Neural progenitor cell (in vitro differentiated cells): Measurements from ENCODE around the gene NUP62.

ENCODE experiments used
- EZH2 ChIP-seq: fragments of 200-600 bp; sonication (generic); IDR thresholded peaks from 2 replicates; pipeline ENCODE4 v1.6.1; 2017; ENCODE audit warnings: antibody characterized with exemption, mild to moderate bottlenecking, moderate library complexity
- EZH2phosphoT487 ChIP-seq: fragments of 200-600 bp; sonication (generic); IDR thresholded peaks from 2 replicates; pipeline ENCODE4 v1.6.1; 2017; ENCODE audit warnings: antibody characterized with exemption
- TF ChIP-seq, protein P1 (sequence below): fragments of 200-600 bp; sonication (generic); IDR thresholded peaks from 2 replicates; pipeline ENCODE4 v1.5.1; 2017; ENCODE audit warnings: antibody characterized with exemption, mild to moderate bottlenecking

DNA sequence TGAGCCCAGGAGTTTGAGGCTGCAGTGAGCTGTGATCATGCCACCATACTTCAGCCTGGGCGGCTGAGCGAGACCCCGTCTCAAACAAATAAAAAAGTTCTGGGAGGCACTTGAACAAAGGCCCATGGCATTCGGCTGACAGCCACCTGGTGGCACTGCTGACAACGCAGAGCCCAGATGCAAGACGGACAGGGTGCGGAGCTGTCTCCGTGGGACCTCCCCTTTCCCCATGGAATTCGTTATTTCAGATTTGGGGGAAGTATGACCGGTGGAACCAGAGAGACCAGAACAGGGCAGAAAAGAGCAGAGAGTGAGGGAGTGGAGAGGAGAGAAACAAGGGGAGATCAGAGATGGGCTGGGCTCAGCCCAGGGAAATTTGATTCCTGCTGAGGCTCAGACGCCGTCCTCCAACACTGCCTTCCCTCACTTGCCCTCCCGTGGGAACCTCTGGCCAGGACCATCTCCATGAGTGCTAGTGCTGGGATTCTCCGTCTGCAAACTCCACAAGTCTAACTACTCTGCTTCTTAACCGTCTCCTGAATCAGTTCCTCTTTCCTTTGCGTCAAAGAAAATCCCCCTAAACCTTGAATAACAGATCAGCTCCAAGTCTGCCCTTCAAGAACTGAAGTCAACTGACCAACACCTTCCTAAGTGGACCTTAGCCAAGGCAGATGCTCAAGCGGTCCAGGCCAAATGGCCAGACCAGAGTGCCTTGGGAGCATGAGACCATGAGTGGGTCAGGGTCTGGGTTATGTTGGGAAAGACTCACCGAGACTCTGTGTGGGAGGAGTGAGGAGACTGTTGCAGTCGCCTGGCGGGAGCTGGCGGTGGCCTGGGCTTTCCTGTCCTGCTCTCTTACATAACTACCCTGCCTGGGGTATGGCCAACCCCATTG, 12.2 kb downstream of the NUP62 start:
- TF ChIP-seq, protein P1, sequence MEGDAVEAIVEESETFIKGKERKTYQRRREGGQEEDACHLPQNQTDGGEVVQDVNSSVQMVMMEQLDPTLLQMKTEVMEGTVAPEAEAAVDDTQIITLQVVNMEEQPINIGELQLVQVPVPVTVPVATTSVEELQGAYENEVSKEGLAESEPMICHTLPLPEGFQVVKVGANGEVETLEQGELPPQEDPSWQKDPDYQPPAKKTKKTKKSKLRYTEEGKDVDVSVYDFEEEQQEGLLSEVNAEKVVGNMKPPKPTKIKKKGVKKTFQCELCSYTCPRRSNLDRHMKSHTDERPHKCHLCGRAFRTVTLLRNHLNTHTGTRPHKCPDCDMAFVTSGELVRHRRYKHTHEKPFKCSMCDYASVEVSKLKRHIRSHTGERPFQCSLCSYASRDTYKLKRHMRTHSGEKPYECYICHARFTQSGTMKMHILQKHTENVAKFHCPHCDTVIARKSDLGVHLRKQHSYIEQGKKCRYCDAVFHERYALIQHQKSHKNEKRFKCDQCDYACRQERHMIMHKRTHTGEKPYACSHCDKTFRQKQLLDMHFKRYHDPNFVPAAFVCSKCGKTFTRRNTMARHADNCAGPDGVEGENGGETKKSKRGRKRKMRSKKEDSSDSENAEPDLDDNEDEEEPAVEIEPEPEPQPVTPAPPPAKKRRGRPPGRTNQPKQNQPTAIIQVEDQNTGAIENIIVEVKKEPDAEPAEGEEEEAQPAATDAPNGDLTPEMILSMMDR = peak; percentile 46
- TF ChIP-seq EZH2 (no peak), EZH2phosphoT487 (no peak)
